Spleen (tissue), 7 donors: ENCODE measurements around the gene CMSS1.

Experiments
- CTCF ChIP-seq, 11 experiments: fragments of 200-600 bp in 7 of 11; fragments of 450-650 bp in 4 of 11; sonication (generic) in 4 of 11; IDR thresholded peaks in 8 of 11; conservative IDR thresholded peaks in 3 of 11; 1 replicate in 7 of 11; 2 replicates in 4 of 11; pipeline versions ENCODE4 v1.4.0 to v1.8.0; 2016 to 2021; ENCODE audit warnings: antibody characterized with exemption in 11 of 11, inconsistent platforms in 4 of 11, mild to moderate bottlenecking in 1 of 11
- POLR2A ChIP-seq, 3 donors: fragments of 450-650 bp; IDR thresholded peaks; one replicate each; pipeline ENCODE4 v1.5.1; 2017; ENCODE audit warnings: antibody characterized with exemption in 3 of 3, mild to moderate bottlenecking in 1 of 3
- POLR2AphosphoS5 ChIP-seq, 3 donors: sonication (generic); formaldehyde crosslinking; IDR thresholded peaks; one replicate each; pipeline ENCODE4 v1.5.1; 2017; ENCODE audit warnings: antibody characterized with exemption in 3 of 3
- donor health status: DM: no; HTN: no; CAD: no; lungs with moderate emphysema.
- donor health status: DM: no; HTN: no; CAD: no.
- donor health status: DM: no; HTN: no; CAD: no.

- TF ChIP-seq CTCF (IDR thresholded peaks at IDR 0.05 in 8 of 11, conservative IDR thresholded peaks at IDR 0.05 in 3 of 11) (no peak), POLR2A (IDR thresholded peaks at IDR 0.05) (no peak), POLR2AphosphoS5 (IDR thresholded peaks at IDR 0.05) (peak in 1 of 3 donors; percentile 59)
These were observed 229.9 kb downstream of the CMSS1 start for GRCh38 chr3:100047455-100048141.
